ENCODE data around the gene HELZ2. TPM values are rescaled to one million over a fixed set of nuclear protein-coding genes. Genes with fewer than 3 reads are reported as not detected.

HELZ2 gene
- total RNA-seq, 4 donors from 2014 or later: 24.3 to 45.5 (median 36.0) TPM

GRCh38 chr20:63529861-63530787, 43.9 kb downstream of the HELZ2 start:
- Histone ChIP-seq H3K27ac (no peak overlapping the region), H3K4me3 (replicated peaks in 1 of 3) (no peak overlapping the region), H3K36me3 (no peaks in the 10 kb centered on the region), H3K4me1 (no peaks in the 10 kb centered on the region), H3K27me3 (no peaks in the 10 kb centered on the region), H3K9me3 (no peaks in the 10 kb centered on the region)
- no peak for DNase-seq
- 80 to 81% methylated on average over 3 to 26 of the region's 39 CpGs for WGBS, 2 donors
- TF ChIP-seq CTCF (IDR thresholded peaks at IDR 0.05) (no peak), POLR2A (IDR thresholded peaks at IDR 0.05) (no peak)
- intact Hi-C loops (cut with DNase I): loop anchor here (10.0 kb wide), 2 partner anchors 255 to 535 kb away; partner anchors contain the start of gene TCEA2

GRCh38 chr20:63529180-63529860, 44.7 kb downstream of the HELZ2 start:
- DNase-seq: no peak
- Histone ChIP-seq H3K9me3 (no peaks in the 10 kb centered on the region), H3K4me1 (no peaks in the 10 kb centered on the region), H3K27ac (no peak overlapping the region), H3K36me3 (no peaks in the 10 kb centered on the region), H3K4me3 (replicated peaks in 1 of 3) (no peak overlapping the region), H3K27me3 (no peaks in the 10 kb centered on the region)
- 58 to 80% methylated on average over 4 to 19 of the region's 27 CpGs for WGBS, 2 donors
- intact Hi-C loops (cut with DNase I): no loop called here
- TF ChIP-seq POLR2A (IDR thresholded peaks at IDR 0.05) (no peak), CTCF (IDR thresholded peaks at IDR 0.05) (no peak)

DNA sequence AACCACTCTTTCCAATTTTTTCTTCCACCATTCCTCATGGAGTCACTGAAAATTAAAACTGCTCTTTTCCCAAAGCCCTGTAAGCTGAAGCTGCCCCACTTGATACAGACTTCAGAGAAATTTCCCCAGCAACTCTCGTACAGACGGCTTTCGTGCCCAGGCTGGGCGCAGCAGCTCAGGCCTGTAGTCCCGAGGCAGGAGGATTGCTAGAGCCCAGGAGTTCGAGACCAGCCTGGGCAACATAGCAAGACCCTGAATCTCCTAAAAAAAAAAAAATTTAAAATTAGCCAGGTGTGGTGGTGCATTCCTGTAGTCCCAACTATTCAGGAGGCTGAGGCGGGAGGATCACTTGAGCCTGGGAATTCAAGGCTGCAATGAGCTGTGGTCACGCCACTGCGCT, 46.9 kb downstream of the HELZ2 start:
- Histone ChIP-seq H3K36me3 (peaks cover 0 to 4% of the 10 kb centered on the region in 2 donors), H3K27me3 (no peaks in the 10 kb centered on the region), H3K4me3 (replicated peaks in 1 of 3) (no peak overlapping the region), H3K4me1 (peaks cover 4 to 10% of the 10 kb centered on the region in 2 donors), H3K27ac (no peak overlapping the region), H3K9me3 (no peaks in the 10 kb centered on the region)
- TF ChIP-seq POLR2A (IDR thresholded peaks at IDR 0.05) (no peak), CTCF (IDR thresholded peaks at IDR 0.05) (no peak)
- no peak for DNase-seq
- 85% methylated on average over 9 of the region's 9 CpGs for WGBS, 2 donors
- intact Hi-C loops (cut with DNase I): no loop called here

DNA sequence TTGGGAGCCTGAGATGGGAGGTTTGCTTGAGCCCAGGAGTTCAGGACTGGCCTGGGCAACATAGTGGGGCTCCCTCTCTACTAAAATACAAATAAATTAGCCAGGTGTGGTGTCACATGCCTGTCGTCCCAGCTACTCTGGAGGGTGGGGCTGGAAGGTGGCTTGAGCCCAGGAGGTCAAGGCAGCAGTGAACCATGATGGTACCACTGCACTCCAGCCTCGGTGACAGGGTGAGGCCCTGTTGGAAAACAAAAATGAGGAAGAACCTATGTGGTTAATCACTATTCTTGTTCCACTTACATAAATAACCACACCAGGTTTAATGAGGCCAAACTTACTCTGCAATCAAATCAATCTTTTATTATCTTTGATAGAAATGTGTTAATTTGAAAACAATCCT, 48.1 kb downstream of the HELZ2 start:
- Histone ChIP-seq H3K9me3 (no peaks in the 10 kb centered on the region), H3K27me3 (no peaks in the 10 kb centered on the region), H3K36me3 (peaks cover 0 to 4% of the 10 kb centered on the region in 2 donors), H3K4me1 (peaks cover 15 to 19% of the 10 kb centered on the region in 2 donors), H3K4me3 (replicated peaks in 1 of 3) (no peak overlapping the region), H3K27ac (no peak overlapping the region)
- DNase-seq: no peak
- 7 to 12% methylated on average over 2 of the region's 2 CpGs for WGBS, 2 donors
- intact Hi-C loops (cut with DNase I): no loop called here
- TF ChIP-seq POLR2A (IDR thresholded peaks at IDR 0.05): no peak
- no peak for TF ChIP-seq CTCF (IDR thresholded peaks at IDR 0.05)

DNA sequence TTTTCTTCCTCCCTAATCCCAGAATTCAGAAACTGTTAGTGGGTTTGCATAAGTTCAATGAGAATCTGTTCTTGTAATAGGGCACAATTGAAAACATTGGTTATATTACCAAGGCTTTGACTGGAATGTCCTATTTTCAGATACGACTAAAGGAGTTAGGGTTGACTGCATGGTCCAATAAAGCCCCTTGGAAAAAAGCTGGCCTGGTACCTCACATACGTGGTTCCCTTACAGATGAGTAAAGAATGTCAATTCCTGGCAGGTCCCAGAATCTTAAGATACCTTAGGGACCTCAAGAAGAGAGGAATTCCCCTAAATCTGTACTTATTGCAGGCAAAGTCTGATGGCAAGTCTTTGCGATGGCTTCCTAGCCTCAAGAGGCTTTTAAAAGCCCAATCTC, 48.9 kb downstream of the HELZ2 start:
- no peak for DNase-seq
- Histone ChIP-seq H3K36me3 (peaks cover 0 to 4% of the 10 kb centered on the region in 2 donors), H3K27me3 (no peaks in the 10 kb centered on the region), H3K9me3 (no peaks in the 10 kb centered on the region), H3K27ac (no peak overlapping the region), H3K4me3 (replicated peaks in 1 of 3) (no peak overlapping the region), H3K4me1 (peaks cover 15 to 19% of the 10 kb centered on the region in 2 donors)
- 58 to 66% methylated on average over 3 of the region's 3 CpGs for WGBS, 2 donors
- intact Hi-C loops (cut with DNase I): no loop called here
- TF ChIP-seq POLR2A (IDR thresholded peaks at IDR 0.05) (no peak), CTCF (IDR thresholded peaks at IDR 0.05) (no peak)
